GM12892 (cell line): Measurements from ENCODE around the gene FAM234B.

Source experiments
- POLR2A ChIP-seq: IDR thresholded peaks from 2 replicates; pipeline ENCODE4 v1.6.1; 2011; ENCODE audit warnings: low read depth, low read length, control low read depth
- POLR2AphosphoS5 ChIP-seq: IDR thresholded peaks from 2 replicates; pipeline ENCODE4 v1.6.1; 2011; ENCODE audit warnings: low read depth, low read length, control low read depth
- TAF1 ChIP-seq: IDR thresholded peaks from 2 replicates; pipeline ENCODE4 v1.6.1; 2011; ENCODE audit warnings: low read depth, mild to moderate bottlenecking, control low read depth, low read length, borderline replicate concordance

GRCh38 chr12:13004986-13005385 is 39.2 kb upstream of the FAM234B start:
- TF ChIP-seq POLR2A (no peak), POLR2AphosphoS5 (no peak), TAF1 (no peak)
